CD14-positive monocyte (primary cell): ENCODE results near the gene ARHGEF19. TPM values are rescaled to one million over a fixed set of nuclear protein-coding genes. Genes with fewer than 3 reads are reported as not detected.

ENCODE experiments used
- DNase-seq, 3 donors: peaks; one replicate each; pipeline ENCODE4 v3.0.0-alpha.2; 2011 to 2022
- H2AFZ ChIP-seq: 2 replicates; pipeline ENCODE4 v1.6.0; 2012; ENCODE audit warnings: mild to moderate bottlenecking, low read depth, low read length, inconsistent platforms; ENCODE audit not compliant: insufficient read depth, poor library complexity, severe bottlenecking
- H3K27ac ChIP-seq, 2 donors: 1 replicate in 1 of 2; 2 replicates in 1 of 2; pipeline ENCODE4 v1.5.1; 2012 to 2013; ENCODE audit warnings: low read length in 2 of 2, control low read depth in 1 of 2, inconsistent platforms in 1 of 2, low read depth in 1 of 2, mild to moderate bottlenecking in 1 of 2
- H3K27me3 ChIP-seq, 2 donors: one replicate each; pipeline versions ENCODE4 v1.6.0 to v1.6.1; 2011 to 2013; ENCODE audit warnings: low read length in 2 of 2; ENCODE audit not compliant: control insufficient read depth in 2 of 2, insufficient read depth in 2 of 2
- H3K36me3 ChIP-seq, 2 donors: replicated peaks in 1 of 2; 1 replicate in 1 of 2; 2 replicates in 1 of 2; pipeline versions ENCODE4 v1.5.1 to v1.6.1; 2012 to 2013; ENCODE audit warnings: low read length in 2 of 2, control low read depth in 1 of 2, inconsistent platforms in 1 of 2, mild to moderate bottlenecking in 1 of 2; ENCODE audit not compliant: insufficient read depth in 2 of 2, control insufficient read depth in 1 of 2
- H3K4me1 ChIP-seq, 2 donors: 1 replicate in 1 of 2; 2 replicates in 1 of 2; pipeline versions ENCODE4 v1.5.1 to v1.6.1; 2012 to 2013; ENCODE audit warnings: low read length in 2 of 2, control low read depth in 1 of 2, inconsistent platforms in 1 of 2, mild to moderate bottlenecking in 1 of 2, moderate library complexity in 1 of 2; ENCODE audit not compliant: insufficient read depth in 2 of 2, control insufficient read depth in 1 of 2
- H3K4me2 ChIP-seq: replicated peaks from 2 replicates; pipeline ENCODE3; 2012; ENCODE audit warnings: low read length, moderate library complexity, mild to moderate bottlenecking; ENCODE audit not compliant: poor library complexity, severe bottlenecking; ENCODE audit errors: extremely low read depth
- H3K4me3 ChIP-seq, 3 experiments: fragments of 200-600 bp in 1 of 3; sonication (generic) in 1 of 3; replicated peaks in 1 of 3; 1 replicate in 2 of 3; 2 replicates in 1 of 3; pipeline ENCODE4 v1.5.1; 2011 to 2013; ENCODE audit warnings: low read length in 3 of 3, mild to moderate bottlenecking in 3 of 3, control low read depth in 2 of 3, low read depth in 2 of 3, inconsistent platforms in 1 of 3, moderate library complexity in 1 of 3
- H3K79me2 ChIP-seq: 2 replicates; pipeline ENCODE4 v1.6.0; 2012; ENCODE audit warnings: mild to moderate bottlenecking, control low read depth, inconsistent platforms, low read length, moderate library complexity; ENCODE audit not compliant: insufficient read depth
- H3K9ac ChIP-seq: 2 replicates; pipeline ENCODE4 v1.6.0; 2017; ENCODE audit warnings: low read length, mild to moderate bottlenecking; ENCODE audit not compliant: insufficient read depth, poor library complexity, severe bottlenecking
- H3K9me3 ChIP-seq, 2 donors: replicated peaks in 1 of 2; 1 replicate in 1 of 2; 2 replicates in 1 of 2; pipeline versions ENCODE4 v1.5.1 to v1.6.1; 2012 to 2013; ENCODE audit warnings: low read length in 2 of 2, control low read depth in 1 of 2; ENCODE audit not compliant: control insufficient read depth in 1 of 2, insufficient read depth in 1 of 2
- H4K20me1 ChIP-seq: 2 replicates; pipeline ENCODE4 v1.6.0; 2012; ENCODE audit warnings: mild to moderate bottlenecking, low read length, control low read depth, moderate library complexity; ENCODE audit not compliant: insufficient read depth
- H3K27ac Mint-ChIP-seq, 7 donors: one replicate each; pipeline ENCODE4 v1.8.0; 2020; ENCODE audit warnings: mild to moderate bottlenecking in 7 of 7, mixed read lengths in 7 of 7, moderate library complexity in 6 of 7, inconsistent platforms in 2 of 7
- H3K27me3 Mint-ChIP-seq, 3 donors: one replicate each; pipeline ENCODE4 v1.8.0; 2021 to 2022; ENCODE audit warnings: low read depth in 3 of 3, mild to moderate bottlenecking in 3 of 3, mixed read lengths in 3 of 3, moderate library complexity in 3 of 3, inconsistent platforms in 1 of 3
- H3K36me3 Mint-ChIP-seq, 2 donors: one replicate each; pipeline ENCODE4 v1.8.0; 2020; ENCODE audit warnings: mixed read lengths in 2 of 2, inconsistent platforms in 1 of 2, mild to moderate bottlenecking in 1 of 2
- H3K4me1 Mint-ChIP-seq: one replicate; pipeline ENCODE4 v1.8.0; 2020; ENCODE audit warnings: mild to moderate bottlenecking, mixed read lengths
- H3K4me3 Mint-ChIP-seq, 2 donors: one replicate each; pipeline ENCODE4 v1.8.0; 2020; ENCODE audit warnings: mild to moderate bottlenecking in 2 of 2, mixed read lengths in 2 of 2, moderate library complexity in 1 of 2
- H3K9me3 Mint-ChIP-seq, 7 donors: one replicate each; pipeline ENCODE4 v1.8.0; 2020 to 2022; ENCODE audit warnings: mixed read lengths in 7 of 7, mild to moderate bottlenecking in 6 of 7, moderate library complexity in 6 of 7, inconsistent platforms in 2 of 7
- WGBS: methylation state at CpG from one replicate; pipeline ENCODE4 v1.1.5; 2013; ENCODE audit warnings: missing lambda C conversion rate; ENCODE audit not compliant: insufficient coverage; 5-methylcytosine and 5-hydroxymethylcytosine counted together
- intact Hi-C, 2 donors: fragments of 100-400 bp; cut with micrococcal nuclease; formaldehyde crosslinking; loops; one replicate each; pipeline versions ENCODE4 v1.15.0 to v1.15.1; 2023
- polyA plus RNA-seq, 3 donors: library from polyadenylated mRNA; depleted of rRNA in 1 of 3; unstranded in 2 of 3; stranded (reverse) in 1 of 3; fragments of 300-500 nt in 2 of 3; fragments of >200 nt in 1 of 3; fragmentation: Illumina TruSeq in 2 of 3; gene quantifications; 1 replicate in 2 of 3; 2 replicates in 1 of 3; pipeline ENCODE4 v1.2.3, GENCODE V29; 2012 to 2021
- TF ChIP-seq, protein P1 (sequence below): fragments of 200-600 bp; IDR thresholded peaks from one replicate; pipeline ENCODE4 v1.8.0; 2022; ENCODE audit warnings: antibody characterized with exemption, mild to moderate bottlenecking

ARHGEF19 gene
- polyA plus RNA-seq, 3 donors = 2.2 to 7.9 (median 2.3) TPM

- WGBS = 78% methylated on average over 14 of the region's 18 CpGs
- Histone ChIP-seq H3K4me1 (no peaks in the 10 kb centered on the region), H3K9ac (no peak overlapping the region), H3K36me3 (no peaks in the 10 kb centered on the region), H3K4me3 (no peak overlapping the region), H3K4me2 (no peak overlapping the region), H3K27ac (no peak overlapping the region), H3K79me2 (no peaks in the 10 kb centered on the region), H4K20me1 (no peaks in the 10 kb centered on the region), H3K27me3 (no peaks in the 10 kb centered on the region), H2AFZ (no peak overlapping the region), H3K9me3 (no peaks in the 10 kb centered on the region)
- no peaks in the 10 kb centered on the region for H3K36me3 Mint-ChIP-seq
- H3K4me1 Mint-ChIP-seq = no peaks in the 10 kb centered on the region
- DNase-seq = no peak
- no peak overlapping the region for H3K4me3 Mint-ChIP-seq
- TF ChIP-seq, protein P1, sequence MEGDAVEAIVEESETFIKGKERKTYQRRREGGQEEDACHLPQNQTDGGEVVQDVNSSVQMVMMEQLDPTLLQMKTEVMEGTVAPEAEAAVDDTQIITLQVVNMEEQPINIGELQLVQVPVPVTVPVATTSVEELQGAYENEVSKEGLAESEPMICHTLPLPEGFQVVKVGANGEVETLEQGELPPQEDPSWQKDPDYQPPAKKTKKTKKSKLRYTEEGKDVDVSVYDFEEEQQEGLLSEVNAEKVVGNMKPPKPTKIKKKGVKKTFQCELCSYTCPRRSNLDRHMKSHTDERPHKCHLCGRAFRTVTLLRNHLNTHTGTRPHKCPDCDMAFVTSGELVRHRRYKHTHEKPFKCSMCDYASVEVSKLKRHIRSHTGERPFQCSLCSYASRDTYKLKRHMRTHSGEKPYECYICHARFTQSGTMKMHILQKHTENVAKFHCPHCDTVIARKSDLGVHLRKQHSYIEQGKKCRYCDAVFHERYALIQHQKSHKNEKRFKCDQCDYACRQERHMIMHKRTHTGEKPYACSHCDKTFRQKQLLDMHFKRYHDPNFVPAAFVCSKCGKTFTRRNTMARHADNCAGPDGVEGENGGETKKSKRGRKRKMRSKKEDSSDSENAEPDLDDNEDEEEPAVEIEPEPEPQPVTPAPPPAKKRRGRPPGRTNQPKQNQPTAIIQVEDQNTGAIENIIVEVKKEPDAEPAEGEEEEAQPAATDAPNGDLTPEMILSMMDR = no peak
- H3K27me3 Mint-ChIP-seq = peaks cover 2 to 6% (median 2%) of the 10 kb centered on the region in 3 donors
- H3K27ac Mint-ChIP-seq = no peak overlapping the region
- peaks cover 0 to 4% (median 0%) of the 10 kb centered on the region in 7 donors for H3K9me3 Mint-ChIP-seq
- intact Hi-C loops = loop anchor here (10.0 kb wide), 2 partner anchors 167 to 177 kb away; partner anchors contain the start of genes HSPB7 (in 1 of the 2) and SRARP (in 1 of the 2)
Measured at GRCh38 chr1:16181887-16182719, 30.3 kb downstream of the ARHGEF19 start.

DNA sequence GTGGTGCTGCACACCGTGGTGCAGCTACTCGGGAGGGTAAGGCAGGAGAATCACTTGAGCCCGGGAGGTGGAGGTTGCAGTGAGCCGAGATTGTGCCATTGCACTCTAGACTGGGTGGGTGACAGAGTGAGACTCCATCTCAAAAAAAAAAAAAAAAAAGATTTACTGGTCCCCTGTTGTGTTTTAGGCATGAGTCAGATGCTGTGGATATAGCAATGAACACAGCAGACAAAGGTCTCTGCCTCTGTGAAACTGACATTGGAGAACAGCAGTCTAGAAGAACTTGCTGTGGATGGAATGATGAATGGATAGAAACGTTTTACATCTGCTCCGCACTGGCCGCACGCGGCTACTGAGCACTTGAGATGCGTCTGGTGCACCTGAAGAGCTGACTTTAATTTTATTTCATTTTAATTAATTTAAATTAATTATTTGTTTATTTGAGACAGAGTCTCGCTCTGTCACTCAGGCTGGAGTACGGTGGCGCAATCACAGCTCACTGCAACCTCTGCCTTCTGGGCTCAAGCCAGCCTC, 32.1 kb downstream of the ARHGEF19 start:
- no peaks in the 10 kb centered on the region for H3K36me3 Mint-ChIP-seq
- no peaks in the 10 kb centered on the region for H3K9me3 ChIP-seq
- H3K27me3 ChIP-seq = no peaks in the 10 kb centered on the region
- peaks cover 0 to 4% of the 10 kb centered on the region in 2 donors for H3K4me1 ChIP-seq
- H3K27ac Mint-ChIP-seq = peak overlapping the region in 1 of 7 donors; percentile 31
- DNase-seq = no peak
- intact Hi-C loops = loop anchor here (10.0 kb wide), 2 partner anchors 166 to 176 kb away; partner anchors contain the start of genes HSPB7 (in 1 of the 2) and SRARP (in 1 of the 2)
- peaks cover 6% of the 10 kb centered on the region for H3K4me1 Mint-ChIP-seq
- no peaks in the 10 kb centered on the region for H4K20me1 ChIP-seq
- H3K27ac ChIP-seq = no peak overlapping the region
- H3K27me3 Mint-ChIP-seq = peaks cover 7 to 16% (median 13%) of the 10 kb centered on the region in 3 donors
- H3K4me2 ChIP-seq = no peak overlapping the region
- no peak overlapping the region for H3K4me3 ChIP-seq
- H3K9me3 Mint-ChIP-seq = peaks cover 0 to 4% (median 0%) of the 10 kb centered on the region in 7 donors
- WGBS = 100% methylated on average over 4 of the region's 13 CpGs
- no peak overlapping the region for H2AFZ ChIP-seq
- TF ChIP-seq, protein P1 = no peak
- no peaks in the 10 kb centered on the region for H3K79me2 ChIP-seq
- no peak overlapping the region for H3K9ac ChIP-seq
- no peak overlapping the region for H3K4me3 Mint-ChIP-seq
- no peaks in the 10 kb centered on the region for H3K36me3 ChIP-seq
